Activated effector memory CD4-positive, alpha-beta T cell treated with anti-CD3 and anti-CD28 coated beads, Interleukin-2, amount 50 U/mL, for 16 hours (primary cell): Measurements from ENCODE around the gene NELFCD.
A peak's percentile ranks its signal among the peaks of the same experiment; 100 is the strongest.
"Not testable (repeated sequence)": the region's sequence is repeated elsewhere in the genome, so short reads cannot be mapped to it uniquely, and the experiment has no call there.

Source experiments
- DNase-seq: peaks from one replicate; pipeline ENCODE4 v3.0.0-alpha.2; 2020

The NELFCD gene, protein sequence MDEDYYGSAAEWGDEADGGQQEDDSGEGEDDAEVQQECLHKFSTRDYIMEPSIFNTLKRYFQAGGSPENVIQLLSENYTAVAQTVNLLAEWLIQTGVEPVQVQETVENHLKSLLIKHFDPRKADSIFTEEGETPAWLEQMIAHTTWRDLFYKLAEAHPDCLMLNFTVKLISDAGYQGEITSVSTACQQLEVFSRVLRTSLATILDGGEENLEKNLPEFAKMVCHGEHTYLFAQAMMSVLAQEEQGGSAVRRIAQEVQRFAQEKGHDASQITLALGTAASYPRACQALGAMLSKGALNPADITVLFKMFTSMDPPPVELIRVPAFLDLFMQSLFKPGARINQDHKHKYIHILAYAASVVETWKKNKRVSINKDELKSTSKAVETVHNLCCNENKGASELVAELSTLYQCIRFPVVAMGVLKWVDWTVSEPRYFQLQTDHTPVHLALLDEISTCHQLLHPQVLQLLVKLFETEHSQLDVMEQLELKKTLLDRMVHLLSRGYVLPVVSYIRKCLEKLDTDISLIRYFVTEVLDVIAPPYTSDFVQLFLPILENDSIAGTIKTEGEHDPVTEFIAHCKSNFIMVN

DNA sequence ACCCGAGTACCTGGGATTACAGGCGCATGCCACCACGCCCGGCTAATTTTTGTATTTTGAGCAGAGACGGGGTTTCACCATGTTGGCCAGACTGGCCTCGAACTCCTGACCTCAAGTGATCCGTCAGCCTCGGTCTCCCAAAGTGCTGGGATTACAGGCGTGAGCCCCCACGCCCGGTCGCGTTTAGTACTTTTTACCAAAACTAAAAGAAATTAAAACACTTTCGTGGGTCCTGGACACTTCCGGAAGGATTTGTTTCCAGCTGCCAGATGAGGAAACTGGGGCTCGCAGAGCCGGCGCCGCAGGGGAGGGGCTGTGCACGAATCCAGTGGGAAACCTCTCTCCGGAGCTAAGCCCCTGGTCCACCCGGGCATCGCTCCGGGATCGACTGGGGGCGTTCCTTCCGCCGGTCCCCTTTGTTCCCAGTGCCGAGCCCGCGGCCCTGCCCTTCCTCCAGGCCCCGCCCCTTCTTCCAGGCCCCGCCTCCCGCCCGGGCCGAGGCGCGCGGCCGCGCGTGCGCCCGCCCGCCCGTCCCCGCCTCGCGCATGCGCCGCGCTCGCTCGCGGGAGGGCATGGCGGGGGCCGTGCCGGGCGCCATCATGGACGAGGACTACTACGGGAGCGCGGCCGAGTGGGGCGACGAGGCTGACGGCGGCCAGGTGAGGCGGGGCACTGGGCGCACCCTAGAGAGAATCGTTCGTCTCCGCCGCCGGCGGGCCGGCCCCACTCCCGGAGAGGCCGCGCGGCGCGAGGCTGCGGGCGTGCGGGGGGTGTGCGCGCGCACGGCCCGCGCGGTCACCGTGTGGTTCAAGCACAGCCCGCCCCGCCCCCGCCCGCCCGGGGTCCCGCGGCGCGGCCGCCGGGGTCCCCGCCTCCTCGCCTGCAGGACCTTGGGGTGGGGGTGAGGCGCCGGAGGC is at the start of gene NELFCD:
Gene NELFCD (plus strand): TSS at position 546 of the 917 bp plus-strand sequence. CDS start 54 bp downstream, at position 600.
- DNase-seq, result peak; percentile 96

DNA sequence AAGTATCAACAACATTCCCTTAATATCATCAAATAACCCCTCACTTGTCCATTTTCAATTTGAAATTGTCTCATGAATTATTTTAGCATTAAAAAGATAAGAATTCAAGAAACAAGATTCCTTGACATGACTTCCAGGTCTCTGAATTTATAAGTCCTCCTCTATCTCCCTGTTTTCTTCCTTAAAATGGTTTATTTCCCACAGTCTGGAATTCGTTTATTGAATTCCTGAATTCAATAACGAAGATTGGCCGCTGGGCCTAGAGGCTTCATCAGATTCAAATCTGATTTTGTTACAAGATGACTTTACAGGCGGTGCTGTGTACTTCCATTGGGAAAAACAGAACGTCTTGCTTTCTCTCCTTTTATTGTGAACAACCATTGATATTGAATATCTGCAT is 48.9 kb upstream of the NELFCD start:
- no peak for DNase-seq

DNA sequence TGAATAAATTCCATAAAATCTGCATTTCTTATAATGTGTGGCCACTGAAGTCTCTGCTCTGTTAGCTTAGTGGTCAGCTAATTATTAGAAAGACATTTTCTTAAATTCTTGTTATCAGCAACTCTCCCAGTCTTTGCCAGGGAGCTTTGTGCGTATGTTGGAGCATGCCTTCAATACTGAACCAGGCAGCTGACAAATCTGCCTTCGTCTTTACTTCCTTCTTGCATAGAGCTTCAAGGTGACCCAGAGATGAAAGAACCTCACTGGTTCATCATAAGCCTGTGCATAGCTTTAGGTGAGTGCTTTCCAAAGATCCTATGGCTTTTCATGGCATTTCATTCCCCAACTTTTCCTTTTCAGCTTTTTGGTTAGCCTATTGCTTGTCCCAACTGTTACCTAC is 43.0 kb upstream of the NELFCD start:
- DNase-seq, result no peak

DNA sequence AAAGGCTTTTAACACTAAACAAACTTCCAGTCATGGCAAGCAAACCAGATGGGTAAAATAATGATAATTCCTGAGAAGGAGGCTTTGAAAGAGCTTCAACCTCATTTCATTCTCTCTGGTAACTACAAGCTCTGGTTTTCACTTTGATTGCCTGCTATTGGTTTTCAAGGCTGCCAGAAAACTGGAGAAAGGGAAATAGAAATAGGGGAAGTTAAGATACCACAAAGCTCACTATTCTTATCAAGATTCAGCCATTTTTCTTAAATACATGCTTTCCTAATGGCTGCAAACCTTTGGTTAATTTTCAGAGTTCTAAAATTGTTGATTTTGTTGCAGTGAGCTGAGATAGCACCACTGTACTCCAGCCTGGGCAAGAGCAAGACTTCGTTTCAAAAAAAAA is 42.5 kb upstream of the NELFCD start:
- DNase-seq, result no peak

DNA sequence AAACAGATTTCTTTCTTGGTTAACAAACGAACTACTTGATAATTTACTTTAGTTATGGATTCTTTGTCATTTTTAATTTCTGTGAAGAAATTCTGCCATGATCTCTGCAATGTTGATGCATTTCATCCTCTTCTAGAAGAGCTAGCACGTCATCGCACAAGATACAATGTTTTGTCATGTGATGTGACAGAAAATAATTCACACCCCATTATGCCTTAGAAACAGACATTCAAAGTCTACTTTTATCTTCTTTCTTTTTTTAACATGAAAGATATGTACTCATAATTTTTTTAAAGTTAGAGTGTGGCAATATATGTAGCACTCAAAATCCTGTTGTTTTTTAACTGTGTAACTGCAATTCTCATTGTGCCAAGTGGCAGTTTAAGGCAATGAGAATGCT is 39.6 kb upstream of the NELFCD start:
- no peak for DNase-seq

DNA sequence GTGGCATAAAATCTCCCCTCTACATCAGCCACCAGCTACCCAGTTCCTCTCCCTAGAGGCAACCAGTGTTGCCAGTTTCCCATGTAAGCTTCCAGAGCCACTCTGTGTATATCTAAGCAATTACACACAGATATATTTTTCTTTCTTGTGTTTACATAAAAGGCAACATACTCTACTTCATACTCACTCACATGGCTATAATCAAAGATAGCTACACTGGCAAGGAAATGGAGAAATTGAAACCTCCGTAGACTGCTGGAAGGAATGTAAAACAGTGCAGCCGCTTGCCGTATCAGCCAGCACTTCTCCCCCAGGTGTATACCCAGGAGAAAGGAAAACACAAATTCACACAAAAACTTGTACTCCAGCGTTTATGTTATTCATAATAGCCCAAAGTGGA is 38.5 kb upstream of the NELFCD start:
- DNase-seq, result no peak

DNA sequence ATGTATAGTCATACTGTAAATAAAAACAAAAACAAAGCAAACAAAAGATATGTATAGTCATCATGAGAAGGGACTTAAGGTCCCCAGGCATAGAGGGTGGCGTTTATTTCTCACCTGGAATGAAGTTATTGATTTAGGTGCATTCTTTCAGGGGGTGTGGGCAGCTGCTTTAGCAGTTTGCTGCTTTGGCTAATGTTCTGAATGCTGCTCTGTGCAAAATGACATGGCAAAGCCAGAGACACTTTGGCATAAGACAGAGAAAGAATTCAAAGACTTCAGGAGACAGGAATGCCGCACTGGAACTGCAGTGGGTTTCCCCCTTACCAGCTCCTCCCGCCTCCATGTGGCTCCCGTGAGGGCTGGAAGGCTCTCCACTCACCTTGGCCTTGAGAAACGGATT is 36.4 kb upstream of the NELFCD start:
- no peak for DNase-seq

DNA sequence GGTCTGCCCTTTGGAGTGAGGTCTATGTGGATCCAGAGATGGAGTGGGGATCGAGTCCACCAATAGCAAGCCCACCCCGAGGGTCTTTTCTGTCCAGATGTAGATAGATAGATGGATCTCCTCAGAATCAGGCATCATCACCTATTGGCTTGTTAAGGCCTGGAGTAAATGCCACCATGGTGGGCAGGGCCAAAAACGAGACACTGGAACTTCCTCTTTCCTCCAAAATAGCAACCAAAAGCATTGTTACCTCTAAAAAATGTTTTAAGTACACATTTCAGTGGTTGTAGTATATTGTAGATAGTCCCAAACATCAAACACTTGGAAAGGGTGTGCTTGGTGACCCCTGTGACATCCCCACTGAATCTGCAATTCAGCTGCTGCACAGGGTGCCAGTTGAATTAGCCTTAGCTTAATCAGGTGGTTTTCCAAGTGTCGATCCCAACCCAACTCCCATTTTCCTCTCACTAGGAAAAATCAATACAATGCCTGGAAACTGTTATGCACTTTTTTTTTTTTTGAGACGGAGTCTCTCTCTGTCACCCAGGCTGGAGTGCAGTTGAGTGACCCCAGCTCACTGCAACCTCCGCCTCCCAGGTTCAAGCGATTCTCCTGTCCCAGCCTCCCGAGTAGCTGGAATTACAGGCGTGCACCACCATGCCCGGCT is 35.0 kb upstream of the NELFCD start:
- DNase-seq, result no peak

DNA sequence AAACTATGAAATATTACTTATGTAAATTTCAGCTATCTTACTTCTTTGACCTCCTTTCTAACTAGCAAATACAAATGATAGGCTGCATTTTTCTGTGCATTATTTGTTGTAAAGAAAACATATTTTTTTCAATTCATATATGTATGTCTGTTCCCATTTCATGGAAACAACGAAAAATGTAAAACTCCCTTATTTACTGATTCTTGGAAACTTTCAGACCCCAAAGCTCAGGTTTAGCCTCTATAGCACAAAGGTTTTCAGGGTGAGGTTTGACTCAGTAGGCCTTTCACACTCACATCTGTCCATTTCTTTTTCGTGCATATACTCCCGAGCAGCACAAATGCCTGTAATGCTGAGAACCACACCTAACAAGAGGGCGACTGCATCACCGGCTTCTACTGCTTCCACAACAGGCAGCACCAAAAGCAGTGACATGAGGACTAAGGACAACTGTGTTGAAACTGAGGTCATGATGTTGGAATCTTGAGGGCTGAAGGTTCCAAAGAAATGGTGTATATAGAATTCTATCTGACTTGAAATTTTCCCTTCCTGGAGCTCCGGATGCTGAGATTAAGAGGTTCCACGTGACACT is 33.2 kb upstream of the NELFCD start:
- not testable (repeated sequence) for DNase-seq

DNA sequence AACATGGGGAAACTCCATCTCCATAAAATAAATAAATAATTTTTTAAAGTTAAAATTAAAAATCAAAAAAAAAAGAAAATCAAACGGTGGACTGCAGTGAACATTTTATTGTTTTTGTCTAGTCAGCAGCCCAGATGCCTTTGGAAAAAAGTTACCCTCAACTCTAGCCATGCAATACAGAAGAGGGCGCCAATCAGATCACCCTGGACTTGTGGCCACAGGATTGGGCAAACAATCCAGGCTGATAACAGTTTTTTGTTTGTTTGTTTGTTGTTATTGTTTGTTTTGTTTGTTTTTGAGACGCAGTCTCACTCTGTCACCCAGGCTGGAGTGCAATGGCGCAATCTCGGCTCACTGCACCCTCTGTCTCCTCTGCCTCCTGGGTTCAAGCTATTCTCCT is 30.5 kb upstream of the NELFCD start:
- no peak for DNase-seq

DNA sequence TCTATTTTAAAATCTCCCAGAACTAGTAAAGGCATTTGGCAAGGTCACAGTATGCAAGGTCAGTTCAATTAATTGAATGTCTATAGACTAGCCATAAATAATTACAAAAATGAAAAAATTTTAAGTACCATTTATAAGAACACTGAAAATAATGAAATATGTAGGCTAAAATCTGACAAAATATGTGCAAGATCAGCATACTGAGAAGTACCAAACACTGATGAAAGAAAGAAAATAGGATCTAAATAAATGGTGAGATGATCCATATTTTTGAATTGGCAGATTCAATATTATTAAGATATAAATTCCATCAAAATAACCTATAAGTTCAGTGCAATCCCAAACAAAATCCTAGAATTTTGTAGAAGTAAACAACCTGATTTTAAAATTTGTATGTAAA is 28.0 kb upstream of the NELFCD start:
- DNase-seq, result no peak

DNA sequence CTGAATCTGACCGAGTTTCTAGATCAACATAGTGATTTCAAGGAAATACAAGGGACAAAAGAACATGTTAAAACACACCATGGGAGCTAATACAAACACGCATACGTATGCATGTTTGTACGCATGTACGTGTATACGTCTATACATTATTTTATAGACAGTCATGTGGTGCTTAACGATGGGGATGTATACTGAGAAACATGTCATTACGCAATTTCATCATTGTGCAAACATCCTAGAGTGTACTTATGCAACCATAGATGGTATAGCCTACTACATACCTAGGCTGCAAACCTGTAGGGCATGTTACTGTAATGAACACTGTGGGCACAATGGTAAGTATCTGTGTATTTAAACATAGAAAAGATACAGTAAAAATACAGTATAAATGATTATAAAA is 25.0 kb upstream of the NELFCD start:
- DNase-seq, result no peak

DNA sequence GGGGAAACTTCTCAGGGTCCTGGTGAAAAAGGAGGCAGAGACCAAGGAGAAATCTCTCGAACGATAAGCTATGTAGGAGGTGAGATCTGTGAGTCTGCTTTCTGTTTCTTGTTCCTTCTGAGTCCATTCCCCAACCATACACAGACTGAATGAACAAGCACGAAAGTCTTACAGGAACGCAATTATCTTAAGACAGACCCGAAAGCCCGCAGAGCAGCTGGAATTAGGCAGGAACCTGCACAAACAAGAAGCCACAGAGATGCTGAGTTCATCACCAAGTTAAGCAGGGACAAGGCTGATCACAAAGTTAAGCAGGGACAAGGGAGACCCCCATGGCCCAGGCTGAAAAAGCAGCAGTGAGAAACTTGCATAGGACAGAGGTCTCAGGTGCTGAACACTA is 21.4 kb upstream of the NELFCD start:
- no peak for DNase-seq

DNA sequence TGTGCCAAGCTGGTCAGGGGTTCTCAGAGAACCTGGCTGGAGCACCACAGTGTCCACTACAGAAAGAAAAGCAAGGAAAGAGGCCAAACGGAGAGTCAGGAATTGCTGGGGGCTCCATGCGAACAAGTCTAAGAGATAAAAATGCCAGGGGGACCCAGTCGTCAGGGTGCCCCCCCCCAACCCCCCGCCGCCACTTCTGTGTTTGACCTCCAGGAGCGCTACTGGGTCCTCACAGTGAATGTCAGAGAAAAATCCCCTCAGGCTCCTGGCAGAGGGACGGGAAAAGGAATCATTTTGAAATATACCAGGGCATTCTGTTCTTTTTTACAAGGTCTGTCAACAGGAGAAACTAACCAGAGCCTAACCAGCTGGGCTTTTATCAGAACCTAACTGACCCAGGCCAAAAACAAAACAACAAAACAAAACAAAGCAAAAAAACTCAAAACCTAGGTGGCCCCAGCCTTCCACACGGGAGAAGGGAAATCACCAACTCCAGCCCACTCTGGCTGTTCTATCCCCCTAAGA is 17.9 kb upstream of the NELFCD start:
- DNase-seq, result no peak

DNA sequence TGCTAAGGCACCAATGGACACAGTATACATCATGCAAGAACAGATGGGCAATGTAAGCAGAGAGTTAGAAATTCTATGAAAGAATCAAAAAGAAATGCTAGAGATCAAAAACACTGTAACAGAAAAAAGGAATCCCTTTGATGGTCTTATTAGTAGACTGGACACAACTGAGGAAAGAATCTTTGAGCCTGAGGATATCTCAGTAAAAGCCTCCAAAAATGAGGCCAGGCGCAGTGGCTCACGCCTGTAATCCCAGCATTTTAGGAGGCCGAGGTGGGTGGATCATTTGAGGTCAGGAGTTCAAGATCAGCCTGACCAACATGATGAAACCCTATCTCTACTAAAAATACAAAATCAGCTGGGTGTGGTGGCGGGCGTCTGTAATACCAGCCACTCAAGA is 17.1 kb upstream of the NELFCD start:
- not testable (repeated sequence) for DNase-seq

DNA sequence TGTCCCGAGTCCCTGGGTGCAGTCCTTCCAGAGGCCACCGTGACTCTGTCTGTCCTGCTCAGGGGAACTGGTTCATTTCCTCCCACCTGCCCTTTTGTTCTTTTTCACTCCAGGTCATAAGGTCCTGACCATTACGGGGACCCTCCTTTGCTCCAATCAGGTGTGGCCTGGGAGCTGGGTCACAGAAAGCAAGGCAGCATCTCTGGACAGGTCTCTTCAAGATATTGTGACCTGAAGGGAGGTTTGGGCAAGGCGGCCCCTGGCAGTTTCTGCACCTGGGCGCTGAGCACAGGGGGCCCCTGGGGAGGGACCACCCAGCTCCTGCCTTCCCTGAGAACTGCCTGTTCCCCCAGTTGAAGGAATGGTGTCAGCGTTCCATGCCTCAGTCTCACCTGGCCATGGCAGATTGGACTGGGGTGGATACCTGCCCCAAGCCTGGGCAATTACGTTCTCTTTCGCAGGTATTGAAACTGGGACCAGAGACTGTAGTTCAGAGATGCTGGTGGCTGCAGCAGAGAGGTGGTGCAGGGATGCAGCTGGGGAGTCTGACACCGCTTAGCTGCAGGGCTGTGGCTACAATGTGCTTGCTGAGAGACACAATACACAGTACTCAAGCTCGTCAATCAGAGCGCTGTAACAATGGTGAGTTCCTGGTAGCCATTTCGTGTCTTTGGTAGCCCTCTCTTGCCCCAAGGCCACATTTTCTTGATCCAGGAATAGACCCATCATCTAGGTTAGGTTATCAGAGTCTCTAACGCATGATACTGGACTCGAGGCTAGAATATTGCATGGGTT is 15.6 kb upstream of the NELFCD start:
- no peak for DNase-seq

DNA sequence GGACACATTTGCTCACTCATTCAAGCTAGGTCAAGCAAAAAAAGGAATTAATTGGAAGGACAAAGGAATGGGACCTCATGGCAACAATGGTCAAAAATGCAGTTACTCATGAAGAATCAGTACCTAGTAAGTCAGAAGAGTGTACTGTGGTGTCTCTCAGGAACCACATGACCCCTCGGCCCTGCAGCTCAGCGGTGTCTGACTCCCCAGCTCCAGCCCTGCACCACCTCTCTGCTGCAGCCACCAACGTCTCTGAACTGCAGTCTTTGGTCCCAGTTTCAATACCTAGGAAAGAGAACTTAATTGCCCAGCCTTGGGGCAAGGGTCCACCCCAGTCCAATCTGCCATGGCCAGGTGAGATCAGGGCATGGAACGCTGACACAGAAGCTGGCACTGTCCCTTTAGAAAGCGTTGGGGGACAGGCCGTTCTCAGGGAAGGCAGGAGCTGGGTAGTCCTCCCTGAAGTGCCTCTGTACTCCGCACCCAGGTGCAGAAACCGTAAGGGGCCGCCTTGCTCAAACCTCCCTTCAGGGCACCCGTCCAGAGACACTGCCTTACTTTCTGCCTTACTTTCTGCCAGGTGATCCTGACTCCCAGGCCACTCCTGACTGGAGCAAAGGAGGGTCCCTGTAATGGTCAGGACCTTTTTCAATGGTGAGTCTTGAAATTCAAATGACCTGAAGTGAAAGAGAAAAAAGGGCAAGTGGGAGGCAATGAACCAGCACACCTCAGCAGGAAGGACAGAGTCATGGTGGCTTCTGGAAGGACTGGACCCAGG is 13.2 kb upstream of the NELFCD start:
- no peak for DNase-seq

DNA sequence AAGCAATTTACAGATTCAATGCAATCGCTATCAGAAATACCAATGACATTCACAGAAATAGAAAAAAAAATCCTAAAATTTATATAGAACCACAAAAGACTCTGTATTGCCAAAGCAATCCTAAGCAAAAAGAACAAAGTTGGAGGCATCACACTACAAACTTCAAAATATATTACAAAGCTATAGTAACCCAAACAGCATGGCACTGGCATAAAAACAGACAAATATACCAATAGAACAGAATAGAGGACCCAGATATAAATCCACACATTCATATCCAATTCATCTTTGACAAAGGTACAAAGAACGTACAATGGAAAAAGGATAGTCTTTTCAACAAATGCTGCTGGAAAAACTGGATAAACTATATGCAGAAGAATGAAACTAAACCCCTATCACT is 11.6 kb upstream of the NELFCD start:
- DNase-seq, result no peak

DNA sequence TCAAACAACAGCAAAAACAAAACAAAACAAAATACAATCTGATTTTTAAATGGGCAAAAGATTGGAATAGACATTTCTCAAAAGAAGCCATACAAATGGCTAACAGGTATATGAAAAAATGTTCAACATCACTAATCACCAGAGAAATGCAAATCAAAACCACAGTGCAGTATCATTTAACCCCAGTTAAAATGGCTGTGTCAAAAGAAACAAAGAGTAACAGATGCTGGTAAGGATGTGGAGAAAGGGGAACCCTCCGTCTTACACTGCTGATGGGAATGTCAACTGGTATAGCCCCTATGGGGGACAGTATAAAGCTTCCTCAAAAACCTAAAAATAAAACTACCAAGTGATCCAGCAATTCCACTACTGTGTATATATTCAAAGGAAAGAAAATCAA is 10.9 kb upstream of the NELFCD start:
- DNase-seq, result no peak

DNA sequence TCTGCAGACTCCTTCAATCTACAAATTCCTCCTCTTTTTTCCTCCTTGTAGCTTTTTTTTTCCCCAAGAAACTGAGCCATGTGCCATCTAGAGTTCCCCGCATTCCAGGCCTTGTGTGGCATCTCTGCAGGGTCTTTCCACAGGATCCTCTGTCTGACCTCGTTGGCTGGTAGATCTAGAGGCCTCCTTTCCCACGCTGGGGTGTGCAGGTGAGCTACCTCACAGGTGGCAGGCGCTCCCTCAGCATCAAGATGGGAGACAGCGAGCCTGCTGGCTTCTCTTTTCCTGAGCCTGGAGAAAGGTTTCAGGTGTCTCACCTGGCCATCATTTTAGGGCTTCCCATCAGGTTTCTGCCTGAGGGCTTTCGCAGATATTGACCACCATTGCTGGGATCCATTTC is 9.6 kb upstream of the NELFCD start:
- no peak for DNase-seq

DNA sequence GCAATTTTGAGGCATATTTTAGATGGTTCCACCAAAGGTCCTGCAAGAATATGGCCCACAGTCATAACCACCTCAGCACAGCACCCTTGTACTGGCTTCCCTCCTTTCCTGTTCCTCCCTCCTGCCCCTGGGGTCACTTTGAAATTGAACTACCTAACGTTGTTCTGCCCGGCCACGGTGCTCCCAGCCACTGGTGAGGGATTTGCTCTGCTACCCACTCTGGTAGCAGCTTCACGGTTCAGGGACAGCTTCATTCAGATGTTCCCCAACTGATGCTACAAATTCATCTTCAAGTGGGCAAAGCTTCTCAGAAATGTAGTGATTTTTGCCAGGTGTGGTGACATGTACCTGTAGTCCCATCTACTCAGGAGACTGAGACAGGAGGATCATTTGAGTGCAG is 7.9 kb upstream of the NELFCD start:
- no peak for DNase-seq
